Measurements from ENCODE around the gene CCNA2.

The CCNA2 gene

GRCh38 chr4:121769341-121769740 is 54.3 kb downstream of the CCNA2 start:
- no peak for DNase-seq

- no peak for DNase-seq
Measured at GRCh38 chr4:121767166-121767565, 56.5 kb downstream of the CCNA2 start.

Measured in CD4-positive, alpha-beta T cell treated with Interleukin-12 subunit alpha and Interleukin-12 subunit beta, for 1 hour (primary cell).